SKM-1 treated with dmso at 0.1 percent for 144 hours (cell line): ENCODE results near the gene ASIC4.

Experiments used
- DNase-seq: peaks from one replicate; lab custom pipeline; 2025; ENCODE audit not compliant: unreplicated experiment; lab: John Stamatoyannopoulos, UW

The ASIC4 gene

GRCh38 chr2:219512524-219513216 is 1.6 kb upstream of the ASIC4 start:
- DNase-seq: no peak

GRCh38 chr2:219513787-219514186 is 495 bp upstream of the ASIC4 start:
- DNase-seq: no peak

GRCh38 chr2:219514836-219515235 is 554 bp downstream of the ASIC4 start:
- no peak for DNase-seq

- no peak for DNase-seq
Measured at GRCh38 chr2:219515874-219516629, 1.8 kb downstream of the ASIC4 start.

GRCh38 chr2:219516888-219517287 is 2.6 kb downstream of the ASIC4 start:
- no peak for DNase-seq

GRCh38 chr2:219517954-219518778 is 3.9 kb downstream of the ASIC4 start:
- no peak for DNase-seq

GRCh38 chr2:219519526-219519916 is 5.2 kb downstream of the ASIC4 start:
- DNase-seq: no peak

GRCh38 chr2:219520079-219520478 is 5.8 kb downstream of the ASIC4 start:
- no peak for DNase-seq

GRCh38 chr2:219521066-219521880 is 7.0 kb downstream of the ASIC4 start:
- DNase-seq: peak; percentile 15

GRCh38 chr2:219522111-219523030 is 8.1 kb downstream of the ASIC4 start:
- DNase-seq: no peak

- no peak for DNase-seq
Measured at GRCh38 chr2:219523031-219523671, 8.9 kb downstream of the ASIC4 start.

GRCh38 chr2:219524817-219525216 is 10.5 kb downstream of the ASIC4 start:
- DNase-seq: no peak

- no peak for DNase-seq
Measured at GRCh38 chr2:219525533-219526232, 11.4 kb downstream of the ASIC4 start.

GRCh38 chr2:219526320-219527075 is 12.2 kb downstream of the ASIC4 start:
- no peak for DNase-seq

- no peak for DNase-seq
Measured at GRCh38 chr2:219527076-219527394, 12.8 kb downstream of the ASIC4 start.

GRCh38 chr2:219527472-219527871 is 13.2 kb downstream of the ASIC4 start:
- no peak for DNase-seq

- DNase-seq: peak; percentile 84
Measured at GRCh38 chr2:219530048-219530963, 16.0 kb downstream of the ASIC4 start.
